Duodenal mucosa (tissue), 2 donors: ENCODE measurements around the gene STRN3.

Experiments
- H3K27ac ChIP-seq: one replicate; pipeline ENCODE4 v1.7.0; 2013; ENCODE audit warnings: low read depth, low read length
- H3K27me3 ChIP-seq, 2 donors: one replicate each; pipeline ENCODE4 v1.7.0; 2013; ENCODE audit warnings: low read length in 2 of 2, control low read depth in 1 of 2; ENCODE audit not compliant: insufficient read depth in 2 of 2, control insufficient read depth in 1 of 2
- H3K36me3 ChIP-seq, 2 donors: one replicate each; pipeline ENCODE4 v1.7.0; 2013; ENCODE audit warnings: low read length in 2 of 2, control low read depth in 1 of 2; ENCODE audit not compliant: insufficient read depth in 2 of 2, control insufficient read depth in 1 of 2
- H3K4me1 ChIP-seq, 2 donors: one replicate each; pipeline ENCODE4 v1.7.0; 2013; ENCODE audit warnings: low read length in 2 of 2, control low read depth in 1 of 2; ENCODE audit not compliant: insufficient read depth in 2 of 2, control insufficient read depth in 1 of 2
- H3K4me3 ChIP-seq, 2 donors: one replicate each; pipeline ENCODE4 v1.7.0; 2013; ENCODE audit warnings: low read length in 2 of 2, low read depth in 1 of 2
- H3K9ac ChIP-seq, 2 donors: one replicate each; pipeline ENCODE4 v1.7.0; 2013; ENCODE audit warnings: low read length in 2 of 2, low read depth in 1 of 2
- H3K9me3 ChIP-seq, 2 donors: one replicate each; pipeline ENCODE4 v1.7.0; 2013; ENCODE audit warnings: low read length in 2 of 2, control low read depth in 1 of 2; ENCODE audit not compliant: control insufficient read depth in 1 of 2

Gene STRN3

DNA sequence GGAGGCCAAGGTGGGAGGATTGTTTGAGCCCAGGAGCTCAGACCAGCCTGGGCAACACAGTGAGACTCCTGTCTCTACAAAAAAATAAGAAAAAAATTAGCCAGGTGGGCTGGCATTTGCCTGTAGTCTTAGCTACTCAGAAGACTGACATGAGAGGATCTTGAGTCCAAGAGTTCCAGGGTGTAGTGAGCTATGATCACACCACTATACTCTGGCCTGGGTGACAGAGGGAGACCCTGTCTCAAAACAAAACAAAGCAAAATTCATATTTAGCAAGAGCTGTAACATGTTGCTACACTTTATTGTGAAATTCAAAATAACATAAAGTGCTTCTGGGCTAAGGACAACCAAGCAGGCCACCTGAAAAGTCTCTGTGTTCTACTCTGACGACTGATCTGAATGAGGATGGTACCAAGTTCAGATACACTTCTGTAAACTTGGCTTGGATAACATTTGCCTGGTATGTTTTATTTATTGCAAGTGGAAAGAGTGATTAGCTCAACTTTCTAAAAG is 11.6 kb upstream of the STRN3 start:
- no peak overlapping the region for H3K27ac ChIP-seq
- H3K4me1 ChIP-seq: peaks cover 0 to 4% of the 10 kb centered on the region in 2 donors
- no peak overlapping the region for H3K4me3 ChIP-seq
- no peaks in the 10 kb centered on the region for H3K9me3 ChIP-seq
- no peaks in the 10 kb centered on the region for H3K36me3 ChIP-seq
- no peaks in the 10 kb centered on the region for H3K27me3 ChIP-seq
- H3K9ac ChIP-seq: no peak overlapping the region

DNA sequence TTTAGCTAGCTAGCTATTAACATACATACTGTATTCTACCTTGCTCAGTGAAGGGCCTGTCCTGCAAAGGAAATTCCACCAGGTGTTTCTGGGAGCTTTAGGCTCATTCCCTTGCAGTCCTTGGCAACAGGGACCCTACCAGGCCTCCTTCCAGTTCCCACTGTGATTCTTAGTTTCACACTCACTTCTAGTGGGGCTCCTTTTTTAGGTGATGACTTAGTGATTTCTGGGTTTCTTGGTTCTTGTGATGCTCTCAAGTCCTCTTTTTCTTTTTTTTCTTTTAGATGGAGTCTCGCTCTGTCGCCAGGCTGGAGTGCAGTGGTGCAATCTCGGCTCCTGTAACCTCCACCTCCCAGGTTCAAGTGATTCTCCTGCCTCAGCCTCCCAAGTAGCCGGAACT is 10.4 kb upstream of the STRN3 start:
- H3K9me3 ChIP-seq: no peaks in the 10 kb centered on the region
- no peaks in the 10 kb centered on the region for H3K27me3 ChIP-seq
- no peak overlapping the region for H3K27ac ChIP-seq
- H3K9ac ChIP-seq: no peak overlapping the region
- no peaks in the 10 kb centered on the region for H3K36me3 ChIP-seq
- no peak overlapping the region for H3K4me3 ChIP-seq
- peaks cover 0 to 4% of the 10 kb centered on the region in 2 donors for H3K4me1 ChIP-seq

DNA sequence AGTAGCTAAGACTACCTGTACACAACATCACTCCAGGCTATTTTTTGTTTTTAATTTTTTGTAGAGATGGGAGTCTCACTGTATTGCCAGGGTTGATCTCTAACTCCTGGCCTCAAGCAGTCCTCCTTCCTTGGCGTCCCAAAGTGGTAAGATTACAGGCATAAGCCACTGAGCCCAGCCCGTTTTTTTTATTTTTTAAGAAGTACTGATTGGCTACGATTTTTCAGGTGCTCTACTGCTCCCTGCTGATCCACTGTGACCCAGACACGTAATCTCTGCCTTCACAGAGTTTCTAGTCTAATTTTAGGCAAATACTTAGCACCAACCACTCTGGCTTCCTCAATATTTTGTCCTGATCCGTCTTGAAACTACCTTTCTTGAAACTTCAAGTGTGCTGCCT is 4.3 kb upstream of the STRN3 start:
- no peak overlapping the region for H3K4me3 ChIP-seq
- H3K9ac ChIP-seq: no peak overlapping the region
- H3K27me3 ChIP-seq: no peaks in the 10 kb centered on the region
- no peak overlapping the region for H3K27ac ChIP-seq
- no peaks in the 10 kb centered on the region for H3K9me3 ChIP-seq
- H3K4me1 ChIP-seq: peaks cover 0 to 4% of the 10 kb centered on the region in 2 donors
- H3K36me3 ChIP-seq: no peaks in the 10 kb centered on the region

DNA sequence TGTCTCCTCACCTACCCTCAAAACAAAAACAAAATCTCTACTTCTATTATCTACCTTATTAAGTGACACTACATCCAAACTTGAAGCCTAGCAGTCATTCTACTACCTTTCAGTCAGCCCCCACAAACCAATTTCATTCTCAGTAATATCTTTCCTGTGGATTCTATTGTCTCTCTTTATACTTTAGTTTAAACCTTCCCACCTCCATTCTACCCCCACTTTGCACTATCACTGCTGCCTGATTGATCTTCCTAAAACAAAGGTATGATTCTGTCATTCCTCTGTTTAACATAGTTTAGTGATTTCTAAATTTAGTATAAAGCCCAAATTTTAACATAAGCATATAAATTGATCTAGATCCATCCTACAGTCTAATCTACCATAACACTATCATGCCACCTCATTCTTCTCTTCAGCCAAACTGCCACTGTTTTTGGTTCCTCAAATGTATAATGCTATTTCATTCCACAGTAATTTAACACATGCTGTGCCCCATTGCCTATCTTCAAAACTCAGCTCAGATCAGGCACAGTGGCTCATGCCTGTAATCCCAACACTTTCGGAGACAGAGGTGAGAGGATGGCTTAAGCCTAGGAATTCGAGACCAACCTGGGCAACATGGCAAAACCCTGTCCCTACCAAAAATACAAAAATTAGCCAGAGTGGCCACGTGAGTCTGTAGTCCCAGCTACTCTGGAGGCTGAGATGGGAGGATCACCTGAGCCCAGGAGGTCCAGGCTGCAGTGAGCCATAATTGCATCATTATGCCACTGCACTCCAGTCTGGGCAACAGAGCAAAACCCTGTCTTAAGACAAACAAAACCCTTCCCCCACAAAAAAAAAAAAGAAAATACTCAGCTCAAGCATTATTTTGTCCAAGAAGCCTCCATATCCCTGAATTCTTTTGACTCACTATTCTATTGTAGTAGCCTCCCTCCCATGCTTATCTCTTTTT is 3.1 kb upstream of the STRN3 start:
- H3K9me3 ChIP-seq: no peaks in the 10 kb centered on the region

DNA sequence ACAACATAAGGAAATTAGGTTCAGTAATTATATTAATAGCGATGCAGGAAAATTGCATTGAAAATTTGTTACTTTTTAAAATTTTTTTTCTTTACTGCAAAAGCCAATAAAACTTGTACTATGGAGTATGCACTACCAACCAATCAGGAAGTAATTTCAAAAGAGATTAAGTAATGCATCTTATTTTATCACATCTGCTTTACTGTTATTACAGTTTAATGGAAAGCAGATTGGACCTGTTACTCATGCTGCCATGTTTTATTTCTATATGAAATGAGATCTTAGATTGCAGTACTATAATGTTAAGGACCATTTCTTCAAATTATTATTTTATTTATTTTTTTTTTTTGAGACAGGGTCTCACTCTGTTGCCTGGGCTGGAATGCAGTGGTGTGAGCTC is 1.7 kb upstream of the STRN3 start:
- no peaks in the 10 kb centered on the region for H3K9me3 ChIP-seq
- H3K4me3 ChIP-seq: peak overlapping the region; percentile 95 to 96
- no peaks in the 10 kb centered on the region for H3K27me3 ChIP-seq
- H3K9ac ChIP-seq: peak overlapping the region in 1 of 2 donors; percentile 88
- H3K36me3 ChIP-seq: no peaks in the 10 kb centered on the region
- H3K27ac ChIP-seq: no peak overlapping the region
- peaks cover 10 to 17% of the 10 kb centered on the region in 2 donors for H3K4me1 ChIP-seq

More for the DNA sequence above, 3.1 kb upstream of the STRN3 start:
- no peaks in the 10 kb centered on the region for H3K36me3 ChIP-seq
- H3K9ac ChIP-seq: no peak overlapping the region
- no peak overlapping the region for H3K27ac ChIP-seq
- peaks cover 8 to 9% of the 10 kb centered on the region in 2 donors for H3K4me1 ChIP-seq
- no peaks in the 10 kb centered on the region for H3K27me3 ChIP-seq
- H3K4me3 ChIP-seq: no peak overlapping the region

DNA sequence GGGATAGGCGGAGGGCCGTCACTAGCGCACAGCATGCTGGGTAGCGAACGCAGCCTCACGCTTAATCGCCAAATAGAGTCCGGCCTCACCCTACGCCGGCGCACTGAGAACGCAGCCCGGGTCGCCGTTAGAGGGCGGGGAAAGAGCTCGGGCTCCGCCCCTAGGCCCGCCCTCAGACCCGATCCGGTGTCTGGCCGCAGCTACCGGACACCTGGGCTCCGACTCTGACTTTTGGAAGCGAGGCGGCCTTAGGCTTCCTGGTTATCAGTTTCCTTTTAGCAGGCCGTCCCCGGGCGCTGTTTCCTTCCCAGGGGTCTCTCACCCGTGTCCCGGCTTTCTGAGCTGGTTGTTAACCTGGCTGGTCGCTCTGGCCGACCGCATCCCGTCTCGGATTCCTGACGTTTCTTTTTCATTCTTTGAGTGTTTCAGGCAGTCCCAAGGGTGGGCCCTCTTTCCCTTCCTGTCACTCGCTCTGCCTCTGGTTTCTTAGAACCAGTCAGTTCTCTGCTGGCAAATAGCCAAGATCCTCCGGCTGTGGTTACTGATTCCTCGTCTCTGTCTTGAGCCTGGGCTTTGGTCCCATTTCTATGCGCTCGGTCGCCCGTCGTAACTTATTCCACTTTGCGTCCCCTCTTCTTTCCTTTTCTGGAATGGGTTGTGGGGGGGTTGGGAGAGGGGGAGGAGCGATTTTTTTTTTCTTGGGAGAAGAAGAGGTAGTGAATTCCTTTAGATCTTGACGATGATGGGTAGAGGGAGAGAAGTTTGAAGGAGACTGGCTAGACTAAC is 464 bp upstream of the STRN3 start:
- Histone ChIP-seq H3K36me3 (no peaks in the 10 kb centered on the region), H3K9ac (peak overlapping the region; percentile 95 to 97)

DNA sequence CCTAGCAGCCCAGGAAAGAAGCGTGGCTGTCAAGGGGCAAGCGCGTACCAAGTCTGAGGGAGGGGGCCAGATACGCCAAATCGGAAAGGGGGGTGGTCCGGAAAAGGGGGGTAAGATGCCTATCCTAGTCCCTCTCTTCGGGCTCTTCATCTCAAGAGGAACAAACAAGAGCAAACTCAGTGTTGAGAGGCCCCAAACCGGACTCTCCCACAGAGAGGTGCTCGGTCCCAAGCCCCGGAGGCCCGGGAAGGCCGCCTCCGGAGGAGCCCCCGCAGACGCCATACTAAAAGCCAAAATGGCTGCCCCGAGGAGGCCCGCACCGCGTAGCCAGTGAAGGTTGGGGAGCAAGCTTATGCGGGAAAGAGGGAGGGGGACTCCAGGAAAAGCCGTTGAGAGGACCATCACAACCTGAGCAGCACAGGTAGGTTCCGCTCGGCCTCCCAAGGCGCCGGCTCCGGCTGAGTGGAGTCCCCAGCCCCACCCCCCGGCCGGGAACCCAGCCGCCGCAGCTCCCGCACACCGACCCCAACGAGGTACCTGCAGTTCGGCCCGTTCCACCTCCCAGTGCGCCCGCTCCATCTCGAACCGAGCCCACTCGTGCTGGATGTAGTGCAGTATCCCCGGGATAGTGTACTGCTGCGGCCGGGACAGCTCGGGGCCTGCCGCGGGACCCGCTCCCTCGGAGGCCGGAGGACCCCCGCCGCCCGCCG is 657 bp downstream of the STRN3 start, which contains the start of gene AP4S1:
Gene AP4S1, plus strand, starts transcription at position 283 of the 710 bp plus-strand sequence. CDS start 40,548 bp downstream, outside the sequence.
- peak within 1 kb of the TSS; percentile 95 to 97 for H3K9ac ChIP-seq
- H3K4me3 ChIP-seq: peak within 1 kb of the TSS; percentile 95 to 96
- no peaks in the 10 kb centered on the region for H3K9me3 ChIP-seq
- peaks cover 10 to 17% of the 10 kb centered on the region in 2 donors for H3K4me1 ChIP-seq
- H3K27me3 ChIP-seq: no peaks in the 10 kb centered on the region
- peaks cover 0 to 2% of the 10 kb centered on the region in 2 donors for H3K36me3 ChIP-seq
- peak within 1 kb of the TSS; percentile 96 for H3K27ac ChIP-seq

More for the DNA sequence above, 464 bp upstream of the STRN3 start:
- Histone ChIP-seq H3K27ac (peak overlapping the region; percentile 96), H3K4me1 (peaks cover 10 to 17% of the 10 kb centered on the region in 2 donors), H3K27me3 (no peaks in the 10 kb centered on the region), H3K4me3 (peak overlapping the region; percentile 95 to 96), H3K9me3 (no peaks in the 10 kb centered on the region)

DNA sequence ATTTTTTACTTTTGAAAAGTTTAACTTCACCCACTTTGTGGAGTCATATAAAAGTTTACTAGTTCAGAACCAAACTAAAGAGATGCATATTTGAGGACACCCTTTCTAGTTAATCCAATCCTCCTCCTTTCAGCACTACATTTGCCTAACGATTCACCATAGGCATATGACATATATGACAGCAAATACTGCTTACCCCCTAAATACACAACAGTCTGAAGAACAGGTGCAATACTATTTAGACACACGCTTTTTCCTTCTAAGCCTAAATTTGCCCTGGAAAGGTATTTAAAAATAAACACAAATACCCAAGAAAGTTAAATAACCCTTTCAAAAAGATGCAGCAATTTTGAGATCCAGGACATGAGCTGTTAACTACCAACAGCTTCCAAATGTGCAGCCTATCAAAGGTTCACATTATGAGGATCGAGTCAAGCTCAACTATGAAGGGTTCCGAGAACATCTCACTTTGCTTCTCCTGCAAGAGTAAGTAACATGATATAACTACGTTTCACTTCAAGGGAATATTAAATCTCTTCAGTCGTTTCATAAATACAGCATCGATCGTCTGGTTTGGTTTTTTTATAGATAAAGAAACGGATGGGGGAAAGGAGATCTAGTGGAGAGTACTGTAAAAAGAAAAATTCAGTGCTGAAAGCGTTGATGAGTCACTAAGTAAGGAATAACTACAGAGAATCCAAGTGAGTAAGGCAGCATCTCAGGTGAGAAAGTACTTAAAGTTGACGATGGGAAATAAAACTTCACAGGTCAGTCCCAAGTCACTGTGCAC is 1.4 kb downstream of the STRN3 start:
- peak overlapping the region; percentile 95 to 96 for H3K4me3 ChIP-seq
- H3K4me1 ChIP-seq: peaks cover 10 to 17% of the 10 kb centered on the region in 2 donors
- no peaks in the 10 kb centered on the region for H3K27me3 ChIP-seq
- H3K9ac ChIP-seq: peak overlapping the region; percentile 92 to 97
- H3K36me3 ChIP-seq: peaks cover 0 to 7% of the 10 kb centered on the region in 2 donors
- H3K9me3 ChIP-seq: no peaks in the 10 kb centered on the region
- H3K27ac ChIP-seq: peak overlapping the region; percentile 96

DNA sequence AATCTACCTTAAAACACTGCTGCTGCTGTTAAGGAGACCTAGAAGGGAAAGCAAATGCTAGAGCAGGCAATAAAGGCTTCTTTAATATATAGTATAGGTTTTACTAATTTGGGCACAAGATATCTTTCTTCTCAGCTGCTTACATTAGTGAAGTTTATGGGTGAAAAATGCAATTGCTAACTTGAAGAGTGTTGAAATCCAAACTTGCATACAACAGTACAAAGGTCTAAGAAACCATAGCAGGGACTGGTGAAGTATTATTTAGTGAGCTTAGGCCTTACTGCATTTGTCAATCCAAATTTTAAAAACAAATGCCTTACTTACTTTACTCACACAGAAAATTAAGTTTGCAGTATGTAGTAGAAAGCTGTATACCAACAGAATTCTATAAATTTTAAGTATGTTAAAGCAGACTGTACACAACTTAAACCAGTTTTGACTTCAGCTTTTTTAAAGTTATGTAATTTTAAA is 2.1 kb downstream of the STRN3 start:
- peak overlapping the region; percentile 25 to 97 for H3K9ac ChIP-seq
- peak overlapping the region; percentile 46 to 96 for H3K4me3 ChIP-seq
- no peaks in the 10 kb centered on the region for H3K9me3 ChIP-seq
- no peaks in the 10 kb centered on the region for H3K27me3 ChIP-seq
- no peak overlapping the region for H3K27ac ChIP-seq
- H3K4me1 ChIP-seq: peaks cover 10 to 17% of the 10 kb centered on the region in 2 donors
- H3K36me3 ChIP-seq: peaks cover 0 to 7% of the 10 kb centered on the region in 2 donors
